HG03039 (cell line): Measurements from ENCODE around the gene SLC35F6.
"Not testable (repeated sequence)": the region's sequence is repeated elsewhere in the genome, so short reads cannot be mapped to it uniquely, and the experiment has no call there.

ENCODE experiments used
- ATAC-seq: cut with Tn5 transposase; IDR thresholded peaks from one replicate; pipeline ENCODE4 v1.9.1; 2021; ENCODE audit warnings: mild to moderate bottlenecking, moderate library complexity; ENCODE audit not compliant: unreplicated experiment

SLC35F6 gene

DNA sequence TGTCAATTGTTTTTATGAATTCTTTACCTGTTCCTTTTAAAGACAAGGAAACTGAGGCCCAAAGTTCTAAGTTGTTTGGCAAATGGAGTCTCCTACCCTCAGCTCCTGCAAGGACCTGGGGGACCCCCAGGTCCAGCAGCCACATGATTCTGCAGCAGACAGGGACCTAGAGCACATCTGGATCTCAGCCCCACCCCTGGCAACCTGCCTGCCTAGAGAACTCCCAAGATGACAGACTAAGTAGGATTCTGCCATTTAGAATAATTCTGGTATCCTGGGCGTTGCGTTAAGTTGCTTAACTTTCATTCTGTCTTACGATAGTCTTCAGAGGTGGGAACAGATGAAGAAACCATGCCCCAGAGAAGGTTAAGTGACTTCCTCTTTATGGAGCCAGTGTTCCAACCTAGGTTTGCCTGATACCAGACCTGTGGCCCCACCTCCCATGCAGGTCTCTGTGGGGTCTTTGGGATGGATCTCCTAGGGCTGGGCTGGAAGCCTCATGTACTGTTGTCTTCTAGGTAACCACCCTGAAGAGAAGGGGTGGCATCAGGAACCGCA lies 16.2 kb downstream of the SLC35F6 start:
- no peak for ATAC-seq

DNA sequence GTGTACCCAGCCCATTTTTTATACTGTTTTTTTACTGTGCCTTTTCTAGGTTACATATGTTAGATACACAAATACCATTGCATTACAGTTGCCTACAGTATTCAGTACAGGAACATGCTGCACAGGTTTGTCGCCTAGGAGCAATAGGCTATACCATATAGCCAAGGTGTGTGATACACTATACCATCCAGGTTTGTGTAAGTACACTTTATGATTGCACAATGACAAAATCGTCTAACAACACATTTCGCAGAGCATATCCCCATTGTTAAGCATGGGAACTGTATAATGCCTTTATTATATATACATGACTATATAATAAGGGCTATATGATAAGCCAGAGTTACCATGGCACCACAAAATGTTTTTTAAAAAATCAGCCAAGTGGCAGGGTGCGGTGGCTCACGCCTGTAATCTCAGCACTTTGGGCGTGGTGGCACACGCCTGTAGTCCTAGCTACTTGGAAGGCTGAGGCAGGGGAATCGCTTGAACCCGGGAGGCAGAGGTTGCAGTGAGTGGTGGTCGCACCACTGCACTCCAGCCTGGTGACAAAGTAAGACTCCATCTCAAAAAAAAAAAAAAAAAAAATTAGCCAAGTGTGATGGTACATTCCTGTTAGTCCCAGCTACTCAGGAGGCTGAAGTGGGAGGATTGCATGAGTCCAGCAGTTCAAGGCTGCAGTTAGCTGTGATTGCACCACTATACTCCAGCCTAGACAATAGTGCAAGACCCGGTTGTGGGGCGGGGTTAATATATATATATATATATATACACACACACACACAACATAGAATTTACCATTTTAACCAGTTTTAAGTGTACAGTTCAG lies 19.0 kb downstream of the SLC35F6 start:
- no peak for ATAC-seq

DNA sequence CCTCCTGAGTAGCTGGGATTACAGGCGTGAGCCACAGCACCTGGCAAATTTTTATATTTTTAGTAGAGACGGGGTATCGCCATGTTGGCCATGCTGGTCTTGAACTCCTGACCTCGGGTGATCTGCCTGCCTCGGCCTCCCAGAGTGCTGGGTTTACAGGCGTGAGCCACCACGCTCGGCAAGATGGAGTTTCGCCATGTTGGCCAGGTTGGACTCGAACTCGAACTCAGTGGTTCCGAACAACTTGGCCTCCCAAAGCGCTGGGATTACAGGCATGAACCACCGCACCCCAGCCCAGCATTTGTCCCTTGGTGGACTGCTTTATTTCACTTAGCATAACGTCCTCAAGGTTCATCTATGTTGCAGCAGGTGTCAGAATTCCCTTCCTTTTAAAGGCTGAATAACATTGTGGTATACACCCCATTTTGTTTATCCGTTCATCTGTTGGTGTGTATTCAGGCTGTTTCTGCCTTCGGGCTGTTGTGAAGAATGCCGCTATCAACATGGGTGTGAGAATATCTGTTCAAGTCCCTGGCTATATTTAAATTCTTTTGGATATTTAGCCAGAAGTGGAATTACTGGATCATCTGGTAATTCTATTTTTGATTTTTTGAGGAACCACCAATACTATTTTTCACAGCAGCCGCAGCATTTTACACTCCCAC lies 20.6 kb downstream of the SLC35F6 start:
- no peak for ATAC-seq

DNA sequence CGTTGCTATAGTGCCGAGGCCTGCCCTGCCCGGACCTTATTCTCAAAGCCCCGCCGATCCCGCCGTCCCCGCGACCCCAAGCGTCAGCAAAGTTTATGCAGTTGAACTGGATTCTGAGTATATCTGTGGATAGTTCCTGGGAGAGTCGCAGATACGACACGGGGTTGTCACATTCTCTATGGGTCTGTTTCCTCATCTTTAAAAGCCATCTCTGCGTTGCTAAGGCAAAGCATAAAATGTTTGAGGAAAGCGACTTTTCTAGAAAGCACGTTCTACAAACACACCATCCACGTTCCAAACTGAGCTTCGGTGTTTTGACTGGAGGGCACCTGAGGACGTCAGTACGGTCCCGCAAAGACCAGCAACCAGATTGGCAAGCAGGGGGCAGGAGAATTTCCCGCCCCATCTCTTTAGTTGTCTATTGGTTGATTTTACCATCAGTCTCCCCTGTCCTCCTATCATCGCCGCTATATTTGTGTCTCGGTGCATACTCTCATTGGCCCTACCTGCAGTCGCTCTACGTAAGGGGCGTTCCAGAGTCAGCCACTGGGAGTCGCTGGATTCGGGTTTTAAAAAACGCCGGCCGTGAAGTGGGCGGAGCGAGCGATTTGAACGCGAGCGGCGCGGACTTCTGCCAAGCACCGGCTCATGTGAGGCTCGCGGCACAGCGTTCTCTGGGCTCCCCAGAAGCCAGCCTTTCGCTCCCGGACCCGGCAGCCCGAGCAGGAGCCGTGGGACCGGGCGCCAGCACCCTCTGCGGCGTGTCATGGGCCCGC lies 21.5 kb downstream of the SLC35F6 start, which contains the start of gene CENPA:
Gene CENPA, plus strand, starts transcription at position 626 of the 776 bp plus-strand sequence. Its CDS starts 141 bp downstream, at position 767.
- peak; percentile 97 for ATAC-seq

DNA sequence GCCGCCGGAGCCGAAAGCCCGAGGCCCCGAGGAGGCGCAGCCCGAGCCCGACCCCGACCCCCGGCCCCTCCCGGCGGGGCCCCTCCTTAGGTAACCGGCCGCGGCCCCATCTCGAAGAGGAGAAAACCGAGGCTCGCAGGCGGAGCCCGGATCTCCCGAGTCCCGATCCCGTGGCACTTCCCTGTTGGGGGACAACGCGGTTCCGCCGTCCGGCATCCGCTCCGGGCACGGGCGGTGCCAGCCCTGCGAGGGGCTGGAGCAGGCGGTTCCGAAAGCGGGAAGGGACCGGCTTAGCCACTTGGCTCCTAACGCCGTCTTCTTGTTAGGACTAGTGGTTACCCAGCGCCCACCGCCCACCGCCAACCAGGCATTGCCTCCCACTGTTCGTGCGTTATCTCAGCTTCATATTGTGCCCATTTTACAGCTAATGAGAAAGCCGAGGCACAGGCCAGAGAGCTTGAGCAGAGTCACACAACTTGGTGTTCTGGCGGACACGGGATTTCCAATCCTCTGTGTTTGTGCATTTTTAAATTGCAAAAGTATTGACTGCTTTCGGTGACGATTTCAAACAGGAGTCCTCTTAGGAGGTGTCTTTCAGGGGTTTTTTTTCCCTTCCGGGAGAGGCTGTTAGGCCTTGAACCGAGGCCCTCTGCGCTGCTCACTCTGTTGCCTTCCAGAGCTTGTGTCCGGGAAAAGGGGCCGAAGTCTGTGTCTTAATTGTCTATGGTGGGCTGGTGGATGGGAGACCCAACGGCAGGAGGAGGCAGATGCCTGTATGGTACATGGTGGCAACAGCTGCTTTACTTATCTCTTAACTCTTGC lies 22.3 kb downstream of the SLC35F6 start:
- peak; percentile 9 for ATAC-seq

DNA sequence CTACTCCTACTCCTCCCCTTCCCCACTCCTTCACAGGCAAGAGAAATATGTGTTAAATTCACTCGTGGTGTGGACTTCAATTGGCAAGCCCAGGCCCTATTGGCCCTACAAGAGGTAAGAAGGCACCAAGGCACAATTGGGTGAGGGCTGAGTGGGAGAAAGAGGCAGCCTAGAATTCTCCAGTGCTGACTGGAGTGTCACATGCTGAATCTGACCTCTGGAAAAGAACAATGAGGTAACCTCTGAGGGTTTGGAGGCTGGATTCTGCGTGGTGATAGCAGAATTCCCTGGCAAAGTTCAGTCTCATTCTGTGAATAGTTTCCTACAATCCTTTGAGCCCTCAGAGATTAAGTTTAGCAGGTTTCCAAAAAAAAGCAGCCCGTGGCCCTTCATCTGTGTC lies 28.6 kb downstream of the SLC35F6 start:
- ATAC-seq: no peak

DNA sequence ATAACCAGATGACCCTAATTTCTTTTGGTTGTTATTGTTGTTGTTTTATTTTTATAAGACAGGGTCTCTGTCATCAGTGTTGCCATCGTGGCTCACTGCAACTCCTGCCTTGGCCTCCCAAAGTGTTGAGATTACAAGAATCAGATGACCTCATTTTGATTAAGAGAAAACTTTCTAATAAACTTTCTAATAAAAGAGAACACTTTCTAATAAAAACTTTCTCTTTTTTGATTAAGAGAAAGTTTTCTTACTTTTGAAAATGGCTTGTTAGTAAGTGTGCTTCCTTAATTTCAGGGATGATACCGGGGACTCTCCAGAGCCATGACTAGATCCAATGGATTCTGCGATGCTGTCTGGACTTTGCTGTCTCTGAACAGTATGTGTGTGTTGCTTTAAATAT lies 29.4 kb downstream of the SLC35F6 start:
- no peak for ATAC-seq

DNA sequence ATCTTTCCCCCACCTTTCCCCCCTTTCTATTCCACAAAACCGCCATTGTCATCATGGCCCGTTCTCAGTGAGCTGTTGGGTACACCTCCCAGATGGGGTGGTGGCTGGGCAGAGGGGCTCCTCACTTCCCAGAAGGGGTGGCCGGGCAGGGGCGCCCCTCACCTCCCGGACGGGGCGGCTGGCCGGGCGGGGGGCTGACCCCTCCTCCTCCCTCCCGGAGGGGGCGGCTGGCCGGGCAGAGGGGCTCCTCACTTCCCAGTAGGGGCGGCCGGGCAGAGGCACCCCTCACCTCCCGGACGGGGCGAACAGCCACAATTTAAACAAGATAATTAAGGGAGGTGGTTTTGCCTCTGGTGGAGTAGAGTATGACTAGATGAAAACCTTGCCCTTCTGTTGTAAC lies 31.1 kb downstream of the SLC35F6 start:
- not testable (repeated sequence) for ATAC-seq

DNA sequence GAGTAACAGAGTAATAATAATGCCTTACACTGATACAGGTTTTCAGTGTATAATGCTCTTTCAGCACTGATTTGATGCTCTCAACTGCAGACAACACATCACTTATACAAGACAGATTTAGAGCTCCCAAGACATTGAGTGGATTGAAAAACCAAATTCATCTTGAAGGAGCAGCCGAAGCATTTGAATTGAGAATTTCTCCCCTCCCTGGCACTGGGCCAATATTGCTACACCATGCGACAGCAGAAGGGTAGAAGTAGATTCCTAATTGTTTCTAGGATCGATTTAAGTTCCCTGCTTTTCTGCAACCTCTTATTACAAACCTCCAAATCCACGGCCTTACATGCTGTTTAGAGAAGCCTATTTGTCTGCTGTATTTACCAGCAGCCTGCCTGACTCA lies 37.2 kb downstream of the SLC35F6 start:
- no peak for ATAC-seq

DNA sequence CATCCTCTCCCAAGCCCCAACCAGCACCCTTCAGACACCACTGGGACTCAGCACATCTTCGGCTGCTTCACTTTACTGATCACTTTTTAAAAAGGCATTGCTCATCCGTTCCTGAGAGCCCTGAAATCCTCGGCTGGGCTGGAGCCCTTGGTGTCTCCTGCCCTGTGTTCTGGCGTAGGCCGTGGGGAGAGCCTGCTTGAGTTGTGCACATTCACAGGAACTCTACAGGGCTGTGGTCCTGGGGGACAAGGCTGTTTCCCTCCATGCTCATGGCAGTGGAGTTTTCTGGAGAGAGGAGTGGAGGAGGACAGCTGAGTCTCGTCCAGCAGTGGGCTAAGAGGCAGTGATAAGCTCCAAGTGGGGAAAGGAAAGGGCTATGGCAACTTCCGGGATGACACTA lies 37.7 kb downstream of the SLC35F6 start:
- no peak for ATAC-seq

DNA sequence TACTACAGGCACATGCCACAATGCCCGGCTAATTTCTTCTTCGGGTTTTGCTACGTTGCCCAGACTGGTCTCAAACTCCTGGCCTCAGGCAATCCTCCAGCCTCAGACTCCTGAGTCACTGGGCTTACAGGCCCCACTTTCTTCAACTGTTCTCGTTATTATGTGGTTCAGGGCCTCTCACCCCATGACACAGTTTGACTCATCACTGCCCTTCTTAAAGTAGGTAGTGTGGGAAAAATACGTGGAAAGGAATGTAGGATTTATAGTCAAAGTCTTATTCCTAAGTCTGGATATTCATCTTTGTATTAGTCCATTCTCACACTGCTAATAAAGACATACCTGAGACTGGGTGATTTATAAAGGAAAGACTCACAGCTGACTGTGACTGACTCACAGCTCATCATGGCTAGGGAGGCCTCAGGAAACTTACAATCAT lies 41.2 kb downstream of the SLC35F6 start:
- ATAC-seq: no peak

DNA sequence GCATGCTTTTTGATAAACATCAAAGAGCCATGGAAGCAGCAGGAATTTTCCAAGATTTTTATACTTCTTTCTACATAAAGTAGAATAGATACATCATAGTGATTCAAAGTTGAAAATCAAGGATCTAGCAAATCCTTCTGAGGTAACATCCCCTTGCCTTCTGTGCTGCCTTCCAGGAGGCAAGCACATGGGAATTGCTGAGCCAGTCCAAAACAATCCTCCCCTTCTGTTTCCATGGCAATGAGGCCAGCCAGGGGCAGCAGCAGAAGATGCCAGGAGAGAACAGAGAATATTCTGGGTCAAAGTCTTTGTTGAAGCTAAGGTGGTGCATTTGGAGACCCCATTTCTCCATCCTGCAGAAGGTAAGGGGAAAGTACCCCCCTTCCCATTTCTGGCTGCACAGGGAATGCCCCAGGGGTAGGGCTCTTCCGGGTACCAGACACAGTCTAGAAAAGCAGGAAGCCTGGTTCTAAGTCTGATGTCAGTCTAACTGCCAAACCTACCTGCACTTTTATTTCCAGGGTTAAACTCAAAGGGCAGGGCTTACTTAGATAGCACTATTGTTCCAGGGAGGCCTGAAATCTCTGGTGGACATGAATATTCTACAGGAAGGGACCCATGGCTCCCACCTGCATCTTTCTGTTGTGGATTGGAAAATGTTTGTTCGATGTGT lies 43.8 kb downstream of the SLC35F6 start:
- no peak for ATAC-seq

DNA sequence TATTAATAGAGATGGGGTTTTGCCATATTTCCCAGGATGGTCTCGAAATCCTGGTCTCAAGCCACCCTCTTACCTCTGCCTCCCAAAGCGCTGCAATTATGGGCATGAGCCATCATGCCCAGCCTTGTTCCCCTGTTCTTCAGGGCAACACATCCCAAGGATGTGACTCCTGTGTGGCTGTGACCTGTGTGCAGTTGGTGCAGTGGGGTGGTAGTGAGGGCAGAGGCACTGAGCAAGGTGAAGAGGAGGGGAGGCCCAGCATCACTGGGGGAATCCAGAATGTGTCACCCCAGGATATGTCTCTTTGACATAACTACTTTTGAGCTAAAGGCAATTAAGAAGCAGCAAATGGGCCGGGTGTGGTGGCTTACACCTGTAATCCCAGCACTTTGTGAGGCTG lies 45.1 kb downstream of the SLC35F6 start:
- ATAC-seq: no peak

DNA sequence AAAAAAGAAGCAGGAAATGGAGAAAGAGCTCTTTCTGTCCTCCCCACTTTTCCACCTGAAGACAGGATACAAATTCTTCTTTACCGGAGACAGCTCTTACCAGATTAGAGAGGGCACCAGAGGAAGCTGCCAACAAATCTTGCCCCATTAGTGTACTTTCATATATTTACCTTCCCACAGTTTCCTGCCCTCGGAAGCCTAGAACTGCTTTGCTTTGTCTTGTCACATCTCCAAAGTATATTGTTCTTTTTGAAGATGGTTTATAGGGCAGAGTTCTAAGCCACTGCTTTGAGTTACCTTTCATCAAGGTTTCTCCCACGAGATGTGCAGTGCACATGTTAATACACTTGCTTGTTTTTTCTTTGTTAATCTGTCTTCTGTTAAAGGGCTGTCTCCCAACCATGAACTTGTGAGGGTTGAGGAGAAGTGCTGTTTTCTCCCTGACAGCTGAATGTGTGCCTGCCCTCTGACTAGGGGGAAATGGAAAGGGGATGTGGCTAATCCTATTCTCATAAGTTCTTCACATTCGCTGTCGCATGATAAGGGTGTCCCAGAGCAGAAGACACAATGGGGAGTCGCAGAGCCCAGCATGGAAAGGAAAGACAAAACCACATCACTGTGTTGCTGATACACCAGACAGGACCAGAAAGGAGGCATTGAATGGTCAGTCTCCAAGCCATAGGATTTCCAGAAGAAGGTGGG lies 45.9 kb downstream of the SLC35F6 start:
- ATAC-seq: no peak

DNA sequence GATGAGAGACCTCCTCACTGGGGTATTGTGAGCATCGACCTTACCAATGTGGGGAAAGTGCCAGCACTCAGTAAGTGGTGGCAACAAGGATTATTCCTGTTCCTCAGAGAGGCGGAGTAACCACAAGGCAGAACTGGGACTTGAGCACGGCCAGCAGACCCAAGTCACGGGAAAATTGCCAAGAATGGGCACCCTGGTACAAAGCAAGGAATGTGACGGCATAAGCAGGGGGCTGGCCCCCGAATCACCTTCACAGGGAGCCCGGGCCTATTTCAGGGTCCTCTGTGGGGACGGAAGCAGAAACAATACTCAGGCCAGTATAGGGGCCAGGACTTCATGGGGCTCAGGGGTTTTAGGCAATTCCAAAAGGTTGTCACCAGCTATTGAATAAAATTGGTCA lies 47.2 kb downstream of the SLC35F6 start:
- ATAC-seq: no peak

DNA sequence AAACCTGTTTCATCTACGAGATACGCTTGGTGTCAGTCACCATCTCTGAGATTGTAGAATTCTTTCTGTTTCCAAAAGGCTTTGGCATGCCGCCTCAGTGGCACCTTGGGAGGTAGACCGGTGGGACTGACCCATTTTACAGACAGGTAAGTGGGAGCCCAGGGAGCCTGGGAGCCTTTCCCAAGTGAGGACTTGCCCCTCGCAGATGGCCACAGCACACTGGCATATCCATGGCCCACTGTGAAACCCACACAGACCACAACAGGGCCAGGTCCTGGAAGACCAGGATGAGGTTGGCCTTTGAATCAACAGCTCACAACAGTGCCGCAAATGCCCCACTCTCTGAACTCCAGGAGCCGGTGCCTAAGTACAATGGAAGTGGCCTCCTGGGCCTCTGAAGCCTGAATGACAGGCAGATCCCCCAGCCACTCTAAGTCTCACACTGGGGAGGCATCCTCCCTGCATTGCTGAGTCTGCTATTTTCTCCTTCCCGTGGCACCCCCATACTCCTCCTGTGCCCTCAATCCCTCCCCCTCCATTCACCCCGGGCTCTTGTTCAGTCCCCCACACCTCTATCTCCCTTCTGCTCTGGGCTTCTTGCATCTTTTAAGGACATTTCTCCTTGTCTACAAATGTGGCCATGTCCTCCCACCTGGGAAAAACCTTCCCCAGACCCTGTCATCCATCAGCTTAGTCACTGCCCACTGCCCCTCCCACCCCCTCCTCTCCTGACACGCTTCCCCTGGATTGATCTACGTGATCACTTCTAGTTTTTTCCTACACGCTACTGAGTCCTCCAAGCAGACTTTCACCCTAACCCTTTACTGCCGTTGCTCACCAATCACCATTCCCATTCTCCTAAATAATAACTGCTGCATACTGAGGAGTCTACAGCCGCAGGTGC lies 48.0 kb downstream of the SLC35F6 start:
- ATAC-seq: no peak

DNA sequence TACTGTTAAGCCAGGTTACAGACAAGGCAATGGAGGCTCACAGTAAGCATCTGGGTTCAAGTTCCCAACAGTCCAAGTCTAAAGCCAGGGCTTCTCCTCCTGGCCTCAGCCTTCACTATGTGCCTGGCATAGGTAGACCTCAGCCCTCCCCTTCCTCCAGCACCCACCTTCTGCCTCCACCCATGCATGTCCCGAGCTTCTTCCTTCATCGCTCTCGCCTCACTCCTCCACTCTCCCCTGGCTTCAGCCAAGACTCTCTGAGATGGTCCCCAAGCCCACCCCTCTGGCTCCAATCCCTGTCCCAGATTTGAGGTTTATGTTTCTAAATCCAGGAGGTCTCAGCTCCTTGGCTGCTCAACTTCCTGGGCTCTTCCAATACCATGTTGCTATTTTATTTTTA lies 48.6 kb downstream of the SLC35F6 start:
- ATAC-seq: no peak

DNA sequence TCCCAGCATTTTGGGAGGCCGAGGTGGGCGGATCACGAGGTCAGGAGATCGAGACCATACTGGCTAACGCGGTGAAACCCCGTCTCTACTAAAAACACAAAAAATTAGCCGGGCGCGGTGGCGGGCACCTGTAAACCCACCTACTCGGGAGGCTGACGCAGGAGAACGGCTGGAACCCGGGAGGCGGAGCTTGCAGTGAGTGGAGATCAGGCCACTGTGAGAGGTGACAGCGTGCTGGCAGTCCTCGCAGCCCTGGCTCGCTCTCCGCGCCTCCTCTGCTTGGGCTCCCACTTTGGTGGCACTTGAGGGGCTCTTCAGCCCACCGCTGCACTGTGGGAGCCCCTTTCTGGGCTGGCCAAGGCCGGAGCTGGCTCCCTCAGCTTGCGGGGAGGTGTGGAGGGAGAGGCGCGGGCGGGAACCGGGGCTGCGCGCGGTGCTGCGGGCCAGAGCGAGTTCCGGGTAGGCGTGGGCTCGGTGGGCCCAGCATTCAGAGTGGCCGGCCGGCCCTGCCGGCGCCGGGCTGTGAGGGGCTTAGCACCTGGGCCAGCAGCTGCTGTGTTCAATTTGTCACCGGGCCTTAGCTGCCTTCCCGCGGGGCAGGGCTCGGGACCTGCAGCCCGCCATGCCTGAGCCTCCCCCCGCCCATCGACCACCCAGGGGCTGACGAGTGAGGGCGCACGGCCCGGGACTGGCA lies 50.1 kb downstream of the SLC35F6 start:
- not testable (repeated sequence) for ATAC-seq
